ENCODE measurements around the gene MYH9.

GRCh38 chr22:36337365-36338130 lies 50.2 kb downstream of the MYH9 start:
- no peak for TF ChIP-seq CTCF (IDR thresholded peaks at IDR 0.05; ENCODE audit: low read depth, low read length, missing input control)
- no peak for TF ChIP-seq YY1 (IDR thresholded peaks at IDR 0.05)
- no peak for TF ChIP-seq EGR1 (IDR thresholded peaks at IDR 0.05; ENCODE audit: low read depth in 2 of 2)
- peak; percentile 55 for TF ChIP-seq NR2F2 (IDR thresholded peaks at IDR 0.05)
- TF ChIP-seq HNF4G (IDR thresholded peaks at IDR 0.05) = no peak
- TF ChIP-seq RAD21 (IDR thresholded peaks at IDR 0.05) = peak in 1 of 2 donors; percentile 12
- no peak for TF ChIP-seq MAX (IDR thresholded peaks at IDR 0.05)
- no peak for TF ChIP-seq SP1 (IDR thresholded peaks at IDR 0.05)
- TF ChIP-seq REST (IDR thresholded peaks at IDR 0.05) = no peak
